ENCODE data around the gene ACTG1.

Gene ACTG1

GRCh38 chr17:81526662-81527571 lies 14.3 kb upstream of the ACTG1 start:
- ChIA-PET POLR2A (no interaction called here), CTCF (no interaction called here)

GRCh38 chr17:81524865-81525159 lies 12.2 kb upstream of the ACTG1 start:
- TF ChIP-seq TARDBP (IDR thresholded peaks at IDR 0.05) (no peak), FOXA1 (IDR thresholded peaks at IDR 0.05) (no peak), SP1 (IDR thresholded peaks at IDR 0.05) (no peak), BHLHE40 (IDR thresholded peaks at IDR 0.05; ENCODE audit: borderline replicate concordance) (no peak), FOXM1 (IDR thresholded peaks at IDR 0.05; ENCODE audit: borderline replicate concordance) (no peak), PKNOX1 (IDR thresholded peaks at IDR 0.05) (no peak), CTBP1 (IDR thresholded peaks at IDR 0.05; ENCODE audit: borderline replicate concordance) (no peak), FOXK2 (IDR thresholded peaks at IDR 0.05) (no peak)
- CTCF ChIA-PET, result no interaction called here
- DNase-seq (ENCODE audit: extremely low spot score), result no peak
- POLR2A ChIA-PET, result no interaction called here

More at GRCh38 chr17:81526662-81527571, 14.3 kb upstream of the ACTG1 start:
- TF ChIP-seq L3MBTL2 (conservative IDR thresholded peaks at IDR 0.05) (no peak), HDGF (IDR thresholded peaks at IDR 0.05; ENCODE audit: borderline replicate concordance) (no peak)
- no peak for DNase-seq (ENCODE audit: extremely low spot score)

DNA sequence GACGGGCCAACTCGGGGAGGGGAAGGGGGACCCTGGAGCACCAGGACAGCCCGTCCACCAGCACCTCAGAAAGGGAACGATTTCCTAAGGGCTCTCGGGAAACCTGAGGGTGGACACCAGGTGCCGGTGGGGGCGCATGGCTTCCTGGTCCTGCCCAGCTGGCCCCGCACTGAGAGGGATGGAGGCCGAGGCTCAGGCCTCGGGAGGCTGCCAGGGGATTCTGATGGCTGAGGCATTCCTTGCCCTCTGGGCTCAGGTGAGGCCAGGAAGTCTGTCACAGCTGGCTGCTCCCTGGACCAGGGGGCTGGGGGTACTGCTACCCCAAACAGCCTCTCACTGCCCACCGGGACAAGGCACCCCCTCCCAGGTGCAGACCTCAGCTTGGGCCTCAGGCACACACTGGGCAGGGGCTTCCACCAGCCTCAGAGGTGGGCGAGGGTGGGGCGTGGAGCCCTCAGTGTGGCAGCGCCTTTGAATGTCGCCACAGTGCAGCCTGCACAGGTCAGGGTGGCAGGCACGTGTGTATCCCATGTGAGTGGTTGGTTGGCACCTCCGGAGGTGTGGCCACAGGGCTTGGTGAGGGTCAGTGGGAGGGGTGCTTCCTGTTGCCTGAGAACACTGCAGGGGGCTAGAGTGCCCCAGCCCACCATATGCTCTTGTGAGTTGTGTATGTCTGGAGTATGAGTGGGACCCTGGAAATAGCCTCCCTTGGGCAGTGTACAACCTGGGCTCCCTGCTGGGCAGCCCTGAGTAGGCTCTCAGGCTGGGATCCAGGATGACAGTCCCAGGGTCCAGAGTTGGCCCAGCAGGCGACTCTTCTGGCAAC lies 11.7 kb upstream of the ACTG1 start:
- DNase-seq (ENCODE audit: extremely low spot score), result no peak
- TF ChIP-seq SUZ12 (IDR thresholded peaks at IDR 0.05) (no peak), FOXM1 (IDR thresholded peaks at IDR 0.05; ENCODE audit: borderline replicate concordance) (no peak)
- POLR2A ChIA-PET, result interaction anchor here (2.0 kb wide), 1 partner anchor 9 kb away, joined by 8 read pairs; no protein-coding TSS in a partner anchor
- CTCF ChIA-PET, result no interaction called here

GRCh38 chr17:81523402-81524038 lies 10.9 kb upstream of the ACTG1 start:
- ChIA-PET CTCF (interaction anchor here (0.7 to 1.3 kb wide), 4 partner anchors 25 to 232 kb away, joined by 3 read pairs; no protein-coding TSS in a partner anchor), POLR2A (interaction anchor here (0.8 to 2.0 kb wide), 6 partner anchors 8 to 39 kb away, joined by 3 to 8 read pairs (median 4); no protein-coding TSS in a partner anchor)
- DNase-seq (ENCODE audit: extremely low spot score), result no peak
- TF ChIP-seq SP1 (IDR thresholded peaks at IDR 0.05), result no peak
- no peak for TF ChIP-seq PKNOX1 (IDR thresholded peaks at IDR 0.05)
- no peak for TF ChIP-seq HDGF (IDR thresholded peaks at IDR 0.05; ENCODE audit: borderline replicate concordance)
- TF ChIP-seq ARNT (IDR thresholded peaks at IDR 0.05), result no peak
- no peak for TF ChIP-seq NFRKB (IDR thresholded peaks at IDR 0.05)
- TF ChIP-seq LEF1 (IDR thresholded peaks at IDR 0.05; ENCODE audit: borderline replicate concordance), result no peak

DNA sequence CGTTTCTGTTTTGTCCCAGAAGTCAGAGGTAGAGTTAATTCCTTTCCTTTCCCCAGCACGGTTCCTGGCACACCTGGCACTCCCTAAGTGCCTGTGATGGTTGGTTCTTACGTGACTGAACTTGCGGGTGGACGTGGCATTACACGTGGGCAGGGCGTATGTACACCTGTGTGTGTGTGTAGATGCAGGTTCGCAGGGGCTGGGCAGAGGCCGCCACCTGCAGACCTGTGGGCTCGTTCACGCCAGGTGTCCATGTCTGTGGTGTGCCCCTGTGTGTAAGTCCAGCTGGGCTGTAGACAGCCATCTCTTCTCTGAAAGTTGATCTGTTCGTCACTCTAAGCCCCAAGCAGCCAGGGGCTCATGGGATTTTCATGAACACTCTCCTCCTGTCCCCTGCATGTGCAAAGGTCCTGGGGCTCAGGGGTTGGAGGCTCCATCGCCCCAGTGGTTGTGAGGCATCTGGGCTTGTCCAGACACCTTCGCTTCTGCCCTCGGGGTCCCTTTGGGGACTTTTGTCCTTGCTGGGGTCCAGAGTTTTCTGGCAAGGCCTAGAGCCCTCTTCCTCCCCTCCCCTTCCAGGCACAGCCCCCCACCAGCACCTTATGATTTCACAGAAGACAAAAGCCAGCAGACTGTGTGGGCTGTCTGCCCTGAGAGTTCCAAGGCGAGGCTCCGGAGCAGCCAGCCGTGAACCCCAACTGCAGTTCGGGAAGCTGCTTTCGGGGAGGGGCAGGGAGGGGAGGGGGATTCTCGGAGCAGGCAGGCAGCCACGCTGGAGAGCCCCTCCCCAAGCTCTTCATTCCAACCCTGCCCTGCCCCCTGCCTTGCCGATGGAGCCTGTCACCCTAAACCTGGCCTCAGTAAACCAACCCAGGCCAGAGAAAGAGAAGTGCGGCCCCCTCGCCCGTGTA lies 10.1 kb upstream of the ACTG1 start:
- ChIA-PET CTCF (interaction anchor here (0.5 to 1.3 kb wide), 5 partner anchors 26 to 231 kb away, joined by 3 read pairs; no protein-coding TSS in a partner anchor), POLR2A (interaction anchor here (0.8 to 2.0 kb wide), 7 partner anchors 7 to 38 kb away, joined by 3 to 8 read pairs (median 4); partner anchors contain the start of gene ACTG1)
- peak; percentile 55 for DNase-seq (ENCODE audit: extremely low spot score)
- TF ChIP-seq FOXA1 (IDR thresholded peaks at IDR 0.05) (no peak), FOXK2 (IDR thresholded peaks at IDR 0.05) (no peak), BHLHE40 (IDR thresholded peaks at IDR 0.05; ENCODE audit: borderline replicate concordance) (no peak), SP1 (IDR thresholded peaks at IDR 0.05) (no peak)

DNA sequence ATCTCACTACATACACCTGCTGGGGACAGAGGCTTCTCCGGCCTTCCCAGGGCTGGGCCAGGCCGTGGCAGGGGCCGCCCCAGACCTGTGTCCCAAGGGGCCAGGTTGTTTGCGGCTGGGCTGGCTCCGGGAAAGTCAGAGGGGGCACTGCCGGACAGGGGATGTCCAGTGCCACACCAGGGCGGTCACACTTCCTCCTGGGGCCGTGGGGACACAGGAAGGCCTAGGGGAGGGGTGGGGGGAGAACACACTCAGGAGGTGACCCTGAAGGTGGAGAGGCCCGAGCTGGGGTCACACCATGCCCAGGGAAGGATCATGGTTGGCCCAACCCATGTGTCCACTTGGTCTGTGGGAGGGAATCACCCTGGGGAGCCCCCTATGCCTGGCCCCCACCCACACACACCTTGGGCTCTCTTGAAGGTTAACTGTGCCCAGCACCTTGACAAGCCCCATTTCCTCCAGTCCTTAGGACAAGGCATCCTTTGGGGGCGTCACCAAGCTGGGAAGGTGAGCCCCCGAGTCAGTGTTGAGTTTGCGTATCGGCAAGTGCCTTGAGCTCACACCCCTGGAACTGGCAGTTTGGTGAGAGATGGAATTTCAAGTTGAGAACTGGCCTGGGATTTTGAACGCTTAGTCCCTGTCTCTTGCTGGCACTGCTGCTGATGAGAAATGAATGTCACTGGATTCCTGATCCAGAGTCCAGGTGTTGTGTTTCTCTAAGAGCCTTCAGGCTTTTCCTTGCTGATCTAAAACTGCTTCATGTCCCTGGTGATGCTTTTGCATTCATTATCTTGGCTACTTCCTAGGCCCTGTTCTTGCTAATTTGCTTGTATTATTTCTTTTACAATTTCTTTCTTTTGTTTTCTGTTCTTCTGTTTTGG lies 7.7 kb upstream of the ACTG1 start:
- no peak for TF ChIP-seq ZNF384 (IDR thresholded peaks at IDR 0.05)
- TF ChIP-seq FOXK2 (IDR thresholded peaks at IDR 0.05), result no peak
- no peak for TF ChIP-seq PKNOX1 (IDR thresholded peaks at IDR 0.05)
- no peak for TF ChIP-seq FOXA1 (IDR thresholded peaks at IDR 0.05)
- no peak for TF ChIP-seq LEF1 (IDR thresholded peaks at IDR 0.05; ENCODE audit: borderline replicate concordance)
- CTCF ChIA-PET, result interaction anchor here (0.6 kb wide), 1 partner anchor 364 kb away, joined by 3 read pairs; no protein-coding TSS in a partner anchor
- DNase-seq (ENCODE audit: extremely low spot score), result no peak
- POLR2A ChIA-PET, result no interaction called here

All from HEK293T (cell line).